HepG2 (cell line): ENCODE measurements around the gene DUSP2. TPM values are rescaled to one million over a fixed set of nuclear protein-coding genes. Genes with fewer than 3 reads are reported as not detected.

ENCODE experiments used
- ATF7 ChIP-seq, 2 experiments: fragments of 450-650 bp in 1 of 2; sonication (generic) in 1 of 2; formaldehyde crosslinking in 1 of 2; IDR thresholded peaks; 2 replicates each; pipeline versions ENCODE4 v1.4.0 to v1.6.1; 2016 to 2020; ENCODE audit warnings: antibody characterized with exemption in 1 of 2, mild to moderate bottlenecking in 1 of 2, missing genetic modification reagents in 1 of 2
- CREB3 ChIP-seq: sonication (generic); formaldehyde crosslinking; IDR thresholded peaks from 2 replicates; pipeline ENCODE4 v1.5.0; 2020; ENCODE audit warnings: missing genetic modification reagents
- CSRNP2 ChIP-seq: sonication (generic); formaldehyde crosslinking; conservative IDR thresholded peaks from 2 replicates; pipeline ENCODE4 v1.8.0; 2022; ENCODE audit warnings: low read depth, missing genetic modification reagents
- HDAC6 ChIP-seq: fragments of 200-600 bp; sonication (generic); IDR thresholded peaks from 2 replicates; pipeline ENCODE4 v1.7.0; 2017; ENCODE audit warnings: mild to moderate bottlenecking, antibody characterized with exemption, low read length, low read depth
- KMT2A ChIP-seq: sonication (generic); formaldehyde crosslinking; IDR thresholded peaks from 2 replicates; pipeline ENCODE4 v1.4.0; 2020; ENCODE audit warnings: missing genetic modification reagents
- MAFG ChIP-seq: sonication (generic); formaldehyde crosslinking; IDR thresholded peaks from 2 replicates; pipeline ENCODE4 v1.5.1; 2020; ENCODE audit warnings: mild to moderate bottlenecking, missing genetic modification reagents
- PCBP2 ChIP-seq: fragments of 200-400 bp; formaldehyde crosslinking; optimal IDR thresholded peaks from 2 replicates; pipeline ENCODE3; 2018; ENCODE audit warnings: low read length, low read depth; ENCODE audit not compliant: poor library complexity, severe bottlenecking
- POLR2AphosphoS5 ChIP-seq: IDR thresholded peaks from 2 replicates; pipeline ENCODE4 v1.6.1; 2012; ENCODE audit warnings: low read depth, low read length
- PRDM4 ChIP-seq: sonication (generic); formaldehyde crosslinking; IDR thresholded peaks from 2 replicates; pipeline ENCODE4 v1.9.0; 2021; ENCODE audit warnings: missing genetic modification reagents, borderline replicate concordance
- SAFB2 ChIP-seq: sonication (generic); formaldehyde crosslinking; IDR thresholded peaks from 2 replicates; pipeline ENCODE4 v1.5.1; 2020; ENCODE audit warnings: missing genetic modification reagents, low read depth, mild to moderate bottlenecking, borderline replicate concordance
- STAT5B ChIP-seq: sonication (generic); formaldehyde crosslinking; IDR thresholded peaks from 2 replicates; pipeline ENCODE4 v1.4.0; 2020; ENCODE audit warnings: missing genetic modification reagents
- TEAD3 ChIP-seq: optimal IDR thresholded peaks from 2 replicates; pipeline ENCODE3; 2016; ENCODE audit warnings: borderline replicate concordance
- ZHX2 ChIP-seq, 2 experiments: sonication (generic) in 1 of 2; formaldehyde crosslinking in 1 of 2; IDR thresholded peaks; 2 replicates each; pipeline versions ENCODE4 v1.6.1 to v1.9.0; 2014 to 2022; ENCODE audit warnings: antibody characterized with exemption in 1 of 2, borderline replicate concordance in 1 of 2, inconsistent platforms in 1 of 2, low read depth in 1 of 2, missing genetic modification reagents in 1 of 2
- ZNF253 ChIP-seq: sonication (generic); formaldehyde crosslinking; IDR thresholded peaks from 2 replicates; pipeline ENCODE4 v1.8.0; 2022; ENCODE audit warnings: mild to moderate bottlenecking, missing genetic modification reagents, borderline replicate concordance
- ZNF275 ChIP-seq: sonication (generic); formaldehyde crosslinking; IDR thresholded peaks from 2 replicates; pipeline ENCODE4 v1.8.0; 2022; ENCODE audit warnings: missing genetic modification reagents, mild to moderate bottlenecking, inconsistent platforms, borderline replicate concordance
- ZNF629 ChIP-seq: sonication (generic); formaldehyde crosslinking; conservative IDR thresholded peaks from 2 replicates; pipeline ENCODE4 v1.5.0; 2020; ENCODE audit warnings: missing genetic modification reagents
- polyA plus RNA-seq, 8 experiments: library from polyadenylated mRNA; depleted of rRNA in 3 of 8; stranded (reverse) in 7 of 8; unstranded in 1 of 8; fragments of >200 nt; fragmentation: Illumina TruSeq in 4 of 8; extraction: Trizol in 4 of 8; gene quantifications; 2 replicates each; pipeline versions ENCODE4 v1.2.1 to v1.2.3, GENCODE V29; 2011 to 2016; ENCODE audit warnings: low read depth in 4 of 8, missing spikeins in 1 of 8, mixed read lengths in 1 of 8; ENCODE audit not compliant: insufficient read depth in 1 of 8
- total RNA-seq, 5 experiments: library from RNA; depleted of rRNA; stranded (reverse); fragments of >200 nt; fragmentation: Illumina TruSeq; extraction: Trizol; gene quantifications; 2 replicates each; pipeline ENCODE4 v1.2.3, GENCODE V29; 2016; ENCODE audit warnings: low read depth in 1 of 5

DUSP2 gene
- total and polyA plus RNA-seq, 2 of the 13 experiments (the other 11 are each of a cell fraction or from before 2014, with no cell fraction given), result not detected

GRCh38 chr2:96116879-96117533, 28.2 kb downstream of the DUSP2 start (continued):
- no peak for TF ChIP-seq STAT5B (CRISPR knock-in tag)
- TF ChIP-seq CSRNP2 (CRISPR knock-in tag), result no peak
- TF ChIP-seq ZHX2 (IDR thresholded peaks at IDR 0.05; ENCODE audit: low read depth), result no peak
- no peak for TF ChIP-seq ZHX2 (CRISPR knock-in tag; IDR thresholded peaks at IDR 0.05; ENCODE audit: borderline replicate concordance)
- TF ChIP-seq TEAD3 (CRISPR knock-in tag), result no peak
- TF ChIP-seq ZNF253 (CRISPR knock-in tag), result no peak
- no peak for TF ChIP-seq ATF7 (IDR thresholded peaks at IDR 0.05)
- TF ChIP-seq ATF7 (CRISPR knock-in tag; IDR thresholded peaks at IDR 0.05), result no peak
- no peak for TF ChIP-seq MAFG
- TF ChIP-seq CREB3 (CRISPR knock-in tag), result 0 out of 2 replicates have a peak, but pooled peaks have one; percentile 45
- TF ChIP-seq HDAC6, result no peak
- TF ChIP-seq ZNF275 (CRISPR knock-in tag), result no peak
- TF ChIP-seq ZNF629 (CRISPR knock-in tag), result no peak
- peak; percentile 62; the same call in 1 of the 2 replicates for TF ChIP-seq SAFB2 (CRISPR knock-in tag)
- no peak for TF ChIP-seq PCBP2
- TF ChIP-seq PRDM4 (CRISPR knock-in tag), result no peak
- no peak for TF ChIP-seq KMT2A (CRISPR knock-in tag)
- TF ChIP-seq POLR2AphosphoS5, result no peak
